ENCODE data around the gene WNT10A.

WNT10A gene

DNA sequence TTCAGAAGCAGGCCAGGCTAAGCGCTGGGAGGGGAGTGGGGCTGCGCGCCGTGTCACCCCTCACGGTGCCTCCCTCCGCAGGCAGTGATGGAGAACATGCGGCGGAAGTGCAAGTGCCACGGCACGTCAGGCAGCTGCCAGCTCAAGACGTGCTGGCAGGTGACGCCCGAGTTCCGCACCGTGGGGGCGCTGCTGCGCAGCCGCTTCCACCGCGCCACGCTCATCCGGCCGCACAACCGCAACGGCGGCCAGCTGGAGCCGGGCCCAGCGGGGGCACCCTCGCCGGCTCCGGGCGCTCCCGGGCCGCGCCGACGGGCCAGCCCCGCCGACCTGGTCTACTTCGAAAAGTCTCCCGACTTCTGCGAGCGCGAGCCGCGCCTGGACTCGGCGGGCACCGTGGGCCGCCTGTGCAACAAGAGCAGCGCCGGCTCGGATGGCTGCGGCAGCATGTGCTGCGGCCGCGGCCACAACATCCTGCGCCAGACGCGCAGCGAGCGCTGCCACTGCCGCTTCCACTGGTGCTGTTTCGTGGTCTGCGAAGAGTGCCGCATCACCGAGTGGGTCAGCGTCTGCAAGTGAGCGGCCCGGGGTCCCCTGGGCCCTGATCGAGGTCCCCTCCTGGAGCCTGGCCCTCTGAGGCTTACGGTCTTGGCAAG lies 12.2 kb downstream of the WNT10A start:
- in situ Hi-C loops (cut with MboI; ENCODE audit: low sequenced_read_pairs): no loop called here

DNA sequence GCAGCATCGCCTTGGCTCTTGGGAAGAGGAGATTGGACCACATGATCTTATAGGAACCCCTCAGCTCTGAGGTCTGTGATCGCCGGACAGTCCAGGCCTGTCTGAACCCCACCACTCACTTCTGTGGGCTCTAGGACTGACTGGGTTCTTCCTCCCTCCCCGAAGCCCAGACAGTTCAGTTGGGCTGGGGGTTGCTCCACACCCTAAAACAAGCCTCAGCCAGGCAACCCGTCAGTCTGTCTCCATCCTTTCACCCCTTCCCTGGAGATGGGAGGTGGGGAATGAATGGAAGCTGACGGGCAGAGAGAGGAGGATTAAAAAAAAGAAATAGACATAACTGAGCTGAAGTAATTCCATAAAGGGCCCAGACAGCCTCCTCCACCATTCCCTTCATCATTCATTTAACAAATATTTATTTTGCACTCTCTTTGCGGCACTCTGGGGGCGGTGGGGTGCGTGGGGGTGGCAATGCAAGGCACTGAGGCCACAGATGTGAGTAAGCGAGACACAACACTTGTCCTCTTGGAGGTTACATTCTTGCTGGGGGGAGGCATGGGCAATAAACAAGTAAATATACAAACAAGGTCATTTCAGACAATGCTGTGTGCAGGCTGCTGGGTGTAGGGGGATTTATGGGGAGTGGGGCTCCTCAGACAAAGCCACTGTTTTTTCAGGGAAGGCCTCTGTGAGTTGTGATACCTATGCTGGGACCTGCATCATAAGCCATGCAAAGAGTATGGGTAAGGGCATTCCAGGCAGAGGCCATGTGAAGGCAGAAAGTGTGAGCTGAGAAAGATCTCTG lies 12.9 kb downstream of the WNT10A start:
- in situ Hi-C loops (cut with MboI; ENCODE audit: low sequenced_read_pairs): no loop called here

DNA sequence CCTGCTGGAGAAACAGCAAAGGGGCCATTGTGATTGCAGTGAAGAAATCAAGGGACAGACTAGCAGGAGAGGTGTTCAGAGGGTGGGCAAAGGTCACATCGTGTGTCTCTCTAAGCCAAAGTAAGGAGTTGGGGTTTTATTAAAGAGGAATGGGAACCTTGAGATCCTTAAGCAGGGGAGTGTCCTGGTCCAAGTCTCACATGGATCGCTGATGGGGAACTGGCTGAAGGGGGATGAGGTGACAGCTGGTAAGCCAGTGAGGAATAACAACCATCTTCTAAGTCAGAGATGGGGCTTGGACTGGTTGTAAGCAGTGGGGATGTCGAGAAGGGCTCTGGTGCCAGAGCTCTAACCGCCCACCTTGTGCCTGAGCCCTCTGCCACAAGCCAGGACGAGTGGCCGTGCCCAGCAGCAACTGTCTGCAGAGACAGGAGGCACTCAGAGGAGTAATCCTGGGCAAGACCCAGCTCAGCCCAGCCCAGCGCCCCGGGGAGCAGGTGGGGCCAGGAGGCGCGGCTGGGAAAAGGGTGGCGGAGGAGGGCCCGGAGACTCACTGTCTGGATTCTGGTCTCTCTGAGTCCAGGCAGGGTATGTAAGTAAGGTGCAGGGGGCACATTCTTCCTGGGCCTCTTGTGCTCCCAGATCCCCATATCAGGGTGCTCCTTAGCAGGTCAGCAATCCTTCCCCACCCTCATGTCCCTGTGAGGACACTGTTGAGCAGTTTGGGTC lies 13.7 kb downstream of the WNT10A start:
- in situ Hi-C loops (cut with MboI; ENCODE audit: low sequenced_read_pairs): no loop called here

DNA sequence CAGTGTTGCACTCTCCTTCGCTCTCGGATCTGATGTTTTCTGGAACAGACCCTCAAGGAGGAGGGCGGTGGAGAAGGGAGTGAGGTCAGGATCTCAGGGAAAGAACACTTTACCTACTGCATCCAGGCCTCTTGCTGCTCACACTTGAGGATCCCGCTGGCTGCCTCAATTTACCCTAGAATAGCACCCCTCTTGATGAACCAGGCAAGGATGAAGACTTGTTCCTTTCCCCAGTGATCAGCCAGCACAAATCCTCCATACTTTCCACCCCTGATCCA lies 14.2 kb downstream of the WNT10A start:
- in situ Hi-C loops (cut with MboI; ENCODE audit: low sequenced_read_pairs): no loop called here

DNA sequence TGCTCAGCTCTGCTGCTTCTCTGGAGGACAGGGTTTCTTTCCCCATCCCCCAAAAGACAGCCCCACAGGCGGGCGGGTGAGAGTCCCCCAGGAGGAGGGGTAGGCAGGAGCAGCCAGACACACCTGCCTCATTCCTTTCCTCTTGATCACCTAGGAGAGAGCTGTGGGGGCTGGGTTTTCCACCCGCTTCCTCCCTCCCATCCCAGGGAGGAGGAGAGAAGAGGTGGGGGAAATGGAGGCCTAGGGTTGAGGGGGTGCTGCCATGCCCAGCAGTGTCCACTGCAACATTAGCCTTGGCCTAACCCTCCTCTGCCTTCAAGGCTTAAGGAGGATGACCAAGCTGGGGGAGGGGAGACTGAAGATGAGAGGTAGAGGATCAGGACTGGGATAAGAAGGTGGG lies 14.7 kb downstream of the WNT10A start:
- in situ Hi-C loops (cut with MboI; ENCODE audit: low sequenced_read_pairs): no loop called here

DNA sequence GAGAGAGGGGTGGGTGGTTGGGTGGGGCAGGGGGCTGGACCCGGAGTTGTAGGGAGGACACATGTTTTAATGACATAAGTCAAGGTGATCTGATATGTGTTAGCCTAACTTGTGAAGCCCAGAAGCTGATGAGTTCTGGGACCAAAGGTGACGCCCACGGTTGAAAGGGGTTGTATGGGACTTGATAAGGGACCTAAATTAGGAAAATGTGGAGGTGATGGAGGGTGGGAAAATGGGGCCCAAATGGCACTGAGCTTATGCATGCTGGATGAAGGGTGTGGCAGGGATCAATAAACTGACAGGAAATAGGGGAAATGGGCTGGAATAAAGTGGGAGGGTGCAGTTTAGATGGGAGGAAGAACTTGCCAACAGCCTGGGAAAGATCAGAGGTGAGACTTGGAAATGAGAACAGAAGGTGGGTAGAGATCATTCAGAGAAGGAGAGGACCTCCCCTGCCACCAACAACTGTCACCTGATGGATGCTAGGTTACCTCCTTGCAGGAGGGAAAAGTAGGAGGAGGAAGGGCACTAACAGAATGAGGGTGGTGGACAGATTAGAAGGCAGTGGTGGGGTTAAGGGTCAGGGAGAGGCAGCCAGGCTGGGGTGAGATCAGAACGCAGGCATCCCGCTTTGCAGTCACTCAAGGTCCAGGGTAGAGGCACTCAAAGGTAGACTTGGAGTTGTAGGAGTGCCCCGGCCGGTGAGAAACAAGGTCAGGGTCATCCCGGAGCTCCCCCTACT lies 15.3 kb downstream of the WNT10A start:
- in situ Hi-C loops (cut with MboI; ENCODE audit: low sequenced_read_pairs): no loop called here

DNA sequence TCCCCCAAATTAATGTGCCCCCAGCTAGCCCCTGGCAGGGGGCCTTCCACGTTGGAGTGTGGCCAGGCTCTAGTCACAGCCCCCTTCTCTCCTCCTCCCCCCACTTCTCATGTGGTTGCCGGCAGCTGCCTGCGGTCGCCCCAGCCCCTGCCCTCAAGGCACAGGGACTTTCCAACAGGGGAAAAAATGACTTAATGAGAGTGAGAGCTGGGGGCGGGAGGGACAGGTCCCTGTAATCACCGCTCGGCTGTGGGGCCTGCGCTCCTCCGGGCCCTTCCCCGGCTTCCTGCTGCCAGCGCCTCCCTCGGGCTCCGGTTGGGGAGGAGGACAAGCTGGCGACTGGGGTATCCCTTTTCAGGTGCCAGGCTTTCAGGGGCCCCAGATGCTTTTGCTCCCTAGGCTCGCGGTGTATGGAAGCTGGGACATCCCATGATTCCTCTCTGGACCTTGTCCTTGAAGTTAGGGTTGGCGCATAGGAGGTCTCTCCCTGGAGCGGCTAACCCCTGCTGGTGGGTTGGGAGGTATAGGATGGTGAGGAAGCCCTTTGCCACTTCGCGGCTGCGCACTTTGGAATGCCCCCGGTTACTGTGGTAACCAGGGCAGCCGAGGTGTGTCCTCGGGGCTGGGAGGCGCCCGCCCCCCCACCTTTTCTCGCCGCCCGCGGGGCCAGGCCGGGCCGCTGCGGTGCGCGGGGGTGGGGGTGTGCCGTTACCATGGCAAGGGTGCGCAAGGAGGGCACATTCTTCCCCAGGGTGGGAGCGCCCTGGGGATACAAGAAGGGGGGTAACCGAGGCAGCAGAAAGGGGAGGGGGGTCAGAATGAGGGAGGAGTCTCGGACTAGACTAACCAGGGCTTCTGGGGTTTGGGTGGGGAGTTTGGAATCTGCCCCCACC lies 16.1 kb downstream of the WNT10A start:
- in situ Hi-C loops (cut with MboI; ENCODE audit: low sequenced_read_pairs): no loop called here

DNA sequence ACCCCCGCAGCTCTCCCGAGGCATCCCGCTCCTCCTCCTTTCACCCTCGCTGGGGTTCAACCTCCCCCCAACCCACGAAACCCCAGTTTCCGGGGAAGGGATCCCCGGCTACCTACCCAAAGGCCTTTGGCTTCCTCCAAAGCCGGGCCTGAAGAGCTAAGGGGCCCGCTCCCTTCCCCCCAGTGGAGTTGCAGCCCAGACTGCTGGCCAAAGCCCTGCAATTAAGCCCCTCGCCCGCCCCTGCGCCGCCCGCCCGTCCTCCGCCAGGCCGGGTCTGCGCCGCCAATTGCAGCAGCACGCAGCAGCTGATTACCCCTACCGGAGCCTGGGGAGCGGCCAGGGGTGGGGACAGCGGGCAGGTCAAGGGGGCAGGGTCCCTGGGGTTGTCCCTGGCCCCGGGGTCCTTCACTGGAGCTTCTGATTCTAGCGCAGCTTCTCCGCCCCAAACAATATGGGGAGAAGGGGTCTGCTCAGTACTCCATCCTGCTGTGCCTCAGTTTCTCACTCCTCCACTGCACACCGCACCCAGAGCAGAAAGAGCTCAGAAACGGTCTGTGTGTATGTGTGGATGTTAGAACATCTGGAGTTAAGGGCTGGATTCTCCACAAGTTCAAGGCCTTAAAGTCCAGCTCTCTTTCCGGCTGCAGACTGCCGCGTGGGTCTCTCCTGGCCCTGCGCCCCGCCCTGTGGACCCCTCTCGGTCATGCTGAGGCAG lies 16.9 kb downstream of the WNT10A start:
- in situ Hi-C loops (cut with MboI; ENCODE audit: low sequenced_read_pairs): no loop called here

DNA sequence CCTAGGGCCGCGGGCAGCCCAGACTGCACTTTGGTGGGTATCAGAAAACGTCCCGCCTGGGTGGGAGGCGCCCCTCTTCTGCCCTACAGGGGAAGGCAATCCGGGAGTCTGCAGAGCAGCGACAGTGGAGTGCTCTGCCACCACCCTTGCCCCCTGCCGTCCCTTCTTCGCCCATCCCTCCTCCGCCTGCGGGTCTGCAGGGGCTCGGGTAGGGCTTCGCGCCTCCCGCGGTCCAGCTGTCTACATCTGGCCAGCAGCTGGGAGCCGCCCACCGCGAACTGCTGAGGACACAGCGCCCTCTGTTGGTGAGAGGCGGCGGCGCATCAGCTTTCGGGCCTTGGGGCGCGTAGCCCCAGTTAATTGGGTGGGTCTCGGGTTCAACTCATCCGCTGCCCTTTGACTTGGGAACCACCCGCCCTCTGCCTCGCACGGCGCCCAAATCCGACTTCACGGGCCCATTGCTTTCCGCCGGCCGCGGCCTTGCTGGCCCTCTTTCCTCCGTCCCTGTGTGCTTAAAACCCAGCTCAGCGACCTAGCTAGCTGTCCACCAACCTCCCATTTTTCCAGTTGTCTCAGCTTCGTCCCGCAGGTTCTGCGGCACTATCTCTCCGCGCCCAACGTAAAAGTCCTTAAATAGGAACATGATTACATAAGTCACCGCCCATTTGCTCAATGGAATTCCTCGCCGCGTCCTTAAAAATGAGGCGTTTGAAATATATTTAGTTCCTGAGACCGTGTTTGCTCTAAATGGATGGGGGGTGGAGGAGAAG lies 17.6 kb downstream of the WNT10A start:
- in situ Hi-C loops (cut with MboI; ENCODE audit: low sequenced_read_pairs): no loop called here

DNA sequence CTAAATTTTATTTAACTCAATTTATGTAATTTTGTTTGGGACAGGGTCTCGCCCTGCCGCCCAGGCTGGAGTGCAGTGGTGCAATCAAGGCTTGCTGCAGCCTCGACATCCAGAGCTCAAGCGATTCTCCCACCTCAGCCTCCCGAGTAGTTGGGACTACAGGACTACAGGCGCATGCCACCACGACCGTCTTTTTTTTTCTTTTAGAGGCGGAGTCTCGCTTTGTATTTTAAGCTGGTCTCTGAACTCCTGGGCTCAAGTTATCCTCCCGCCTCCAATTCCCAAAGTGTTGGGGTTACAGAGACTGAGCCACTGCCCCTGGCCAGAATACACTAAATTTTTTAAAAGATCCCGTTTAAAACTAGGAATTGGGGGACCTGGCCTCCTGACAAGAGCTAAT lies 18.5 kb downstream of the WNT10A start:
- in situ Hi-C loops (cut with MboI; ENCODE audit: low sequenced_read_pairs): no loop called here

DNA sequence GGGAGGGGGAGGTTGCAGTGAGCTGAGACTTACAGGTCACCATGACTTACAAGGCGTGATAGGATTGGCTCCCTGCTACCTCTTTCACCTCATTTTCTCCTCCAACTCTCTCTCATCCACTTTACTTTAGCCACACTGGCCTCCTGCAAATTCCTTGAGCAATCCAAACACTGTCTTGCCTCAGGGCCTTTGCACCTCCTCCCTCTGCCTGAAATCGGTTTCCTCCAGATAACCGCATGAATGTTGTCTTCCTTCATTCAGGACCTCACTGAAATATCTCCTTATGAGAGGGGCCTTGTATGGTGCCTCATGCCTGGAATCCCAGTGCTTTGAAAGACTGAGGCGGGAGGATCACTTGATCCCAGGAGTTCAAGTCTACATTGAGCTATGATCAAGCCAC lies 21.8 kb downstream of the WNT10A start:
- in situ Hi-C loops (cut with MboI; ENCODE audit: low sequenced_read_pairs): no loop called here

DNA sequence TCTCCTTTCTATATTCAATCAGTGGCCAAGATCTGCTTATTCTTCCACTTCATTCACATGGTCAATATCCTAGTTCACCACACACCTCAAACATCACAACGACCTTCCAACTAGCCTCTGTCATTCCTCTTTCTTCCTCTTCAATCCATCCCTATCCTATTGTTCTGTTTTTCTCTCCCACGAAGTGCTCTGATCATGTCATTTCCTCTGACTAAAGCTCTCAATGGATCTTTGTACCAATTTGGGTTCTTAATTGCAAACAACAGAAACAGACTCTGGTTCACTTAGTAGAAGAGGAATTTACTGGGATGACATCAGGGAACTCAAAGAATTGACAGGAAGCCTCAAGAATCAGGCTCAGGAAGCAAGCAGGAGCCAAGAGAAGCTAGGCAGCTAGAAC lies 23.5 kb downstream of the WNT10A start:
- in situ Hi-C loops (cut with MboI; ENCODE audit: low sequenced_read_pairs): no loop called here

DNA sequence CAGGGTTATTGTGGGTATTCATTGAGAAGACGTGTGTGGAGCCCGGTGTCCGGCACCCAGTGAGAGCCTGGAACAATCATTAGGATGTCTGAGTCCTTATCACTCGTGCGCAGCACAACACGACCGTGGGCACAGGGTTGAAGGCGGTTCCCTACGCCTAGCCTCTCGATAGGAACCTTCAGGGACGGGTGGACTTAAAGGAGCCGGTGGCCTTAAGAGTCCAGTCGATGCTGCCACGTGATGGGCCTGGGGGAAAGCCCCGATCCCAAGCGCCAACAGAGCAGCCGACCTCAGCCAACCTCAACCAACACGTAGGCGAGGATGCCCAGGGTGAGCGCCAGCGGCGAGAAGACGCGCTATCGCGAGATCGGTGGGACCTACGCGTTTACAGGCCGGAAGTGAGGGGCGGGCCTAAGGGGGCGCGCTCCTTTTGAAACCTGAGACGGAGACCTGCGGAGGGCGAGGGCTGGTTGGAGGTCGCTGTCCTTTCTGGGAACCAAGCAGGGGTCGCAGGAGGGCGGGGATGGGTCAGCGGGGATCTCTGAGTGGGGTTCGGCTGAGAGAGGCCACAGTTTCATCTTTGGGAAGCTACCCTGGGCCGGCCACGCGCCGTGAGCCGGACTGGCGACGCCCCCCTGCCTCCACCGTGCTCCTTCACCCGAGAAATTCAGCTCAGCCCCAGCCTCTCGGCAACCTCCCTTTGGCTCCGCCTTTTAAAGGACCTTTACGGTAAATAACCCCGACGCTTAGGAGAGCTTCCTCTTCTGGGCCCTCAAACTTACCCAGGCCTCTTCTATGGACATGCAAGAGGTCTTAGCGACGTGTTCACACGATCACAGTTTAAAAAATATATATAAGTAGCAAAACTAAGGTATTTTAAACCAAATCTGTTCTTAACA lies 28.3 kb downstream of the WNT10A start:
- in situ Hi-C loops (cut with MboI; ENCODE audit: low sequenced_read_pairs): no loop called here

DNA sequence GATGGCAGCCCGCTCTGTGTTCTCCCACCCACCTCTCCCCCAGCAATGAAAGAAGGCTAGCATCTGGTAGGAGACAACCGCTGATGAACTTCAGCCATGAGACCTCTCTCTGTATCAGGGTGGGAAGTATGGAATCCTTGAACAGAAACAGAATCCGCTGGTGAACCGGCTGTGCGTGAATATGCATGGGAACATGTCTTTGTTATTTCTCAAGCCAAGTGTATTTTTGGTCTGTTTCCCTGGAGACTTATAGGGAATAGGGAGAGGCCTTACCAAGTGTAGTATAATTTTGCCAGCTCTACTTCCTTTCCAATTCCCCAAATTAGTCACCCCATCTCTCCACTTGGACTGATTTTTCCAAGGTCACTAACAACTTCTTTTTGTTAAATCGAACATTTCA lies 30.1 kb downstream of the WNT10A start:
- in situ Hi-C loops (cut with MboI; ENCODE audit: low sequenced_read_pairs): no loop called here

DNA sequence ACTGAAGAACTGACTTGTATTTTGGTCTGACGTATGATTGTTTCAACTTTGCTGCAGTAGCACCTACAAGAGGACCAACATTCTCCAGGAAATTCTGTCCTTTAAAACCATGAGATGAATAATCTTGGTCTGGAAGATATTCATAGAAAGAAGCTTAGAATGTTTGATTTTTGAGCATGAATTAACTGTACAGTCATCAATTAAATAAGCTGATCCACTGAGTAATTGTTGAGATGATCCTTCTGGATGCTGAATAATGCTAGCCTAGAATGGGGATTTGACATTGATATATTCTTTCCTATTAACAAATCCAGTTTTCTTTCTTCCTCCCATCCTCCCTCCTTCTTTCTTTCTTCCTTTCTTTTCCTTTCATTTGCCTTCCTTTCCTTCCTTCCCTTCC lies 39.9 kb downstream of the WNT10A start:
- in situ Hi-C loops (cut with MboI; ENCODE audit: low sequenced_read_pairs): no loop called here

DNA sequence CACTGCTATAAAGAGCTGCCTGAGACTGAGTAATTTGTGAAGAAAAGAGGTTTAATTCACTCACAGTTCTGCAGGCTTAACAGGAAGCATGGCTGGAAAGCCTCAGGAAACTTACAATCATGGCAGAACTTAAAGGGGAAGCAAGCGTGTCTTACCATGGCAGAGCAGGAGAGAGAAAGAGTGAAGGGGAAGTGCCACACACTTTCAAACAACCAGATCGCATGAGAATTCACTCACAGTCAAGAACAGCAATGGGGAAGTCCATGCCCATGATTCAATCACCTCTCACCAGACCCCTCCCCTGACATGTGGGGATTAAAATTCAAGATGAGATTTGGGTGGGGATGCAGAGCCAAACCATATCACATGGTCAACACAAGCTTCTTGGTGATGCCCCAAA lies 44.1 kb downstream of the WNT10A start:
- in situ Hi-C loops (cut with MboI; ENCODE audit: low sequenced_read_pairs): no loop called here

DNA sequence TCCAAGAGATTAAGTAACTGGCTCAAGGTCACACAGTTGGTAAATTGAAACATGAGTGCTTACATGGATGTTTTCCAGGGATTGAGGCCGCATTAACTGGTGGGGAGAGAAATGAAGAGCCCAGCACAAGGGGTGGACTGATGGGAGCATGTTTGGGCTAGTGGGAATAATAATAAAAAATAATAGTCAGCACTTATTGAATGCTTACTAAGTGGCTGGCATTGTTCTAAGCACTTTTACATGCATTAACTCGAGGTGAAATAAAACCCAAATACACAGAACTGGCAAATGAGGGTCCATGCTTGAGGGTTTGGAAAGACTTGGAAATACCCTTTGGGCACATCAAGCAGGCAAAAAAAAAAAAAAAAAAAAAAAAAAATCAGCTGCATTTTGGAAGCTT lies 44.8 kb downstream of the WNT10A start:
- in situ Hi-C loops (cut with MboI; ENCODE audit: low sequenced_read_pairs): no loop called here

DNA sequence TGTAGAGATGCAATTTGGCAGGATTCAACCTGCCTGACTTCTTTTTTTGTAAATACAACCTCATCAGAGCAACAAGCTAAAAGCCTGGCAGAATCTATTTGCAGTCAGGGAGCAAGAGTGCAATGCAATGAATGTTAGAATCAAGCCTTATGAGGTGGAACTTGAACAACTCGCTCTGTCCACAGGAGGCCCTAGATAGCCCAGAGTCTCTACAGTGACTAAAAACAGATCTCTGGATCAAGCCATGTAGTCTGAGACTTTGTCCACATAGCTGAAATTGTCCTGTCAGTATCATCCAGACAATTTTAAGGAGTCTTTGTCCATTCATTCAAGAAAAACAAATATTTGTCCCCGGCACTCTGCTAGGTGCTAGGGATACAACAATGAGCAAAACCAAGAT lies 46.8 kb downstream of the WNT10A start:
- in situ Hi-C loops (cut with MboI; ENCODE audit: low sequenced_read_pairs): no loop called here
